Right lobe of liver (tissue), 4 donors: ENCODE measurements around the gene NLGN1.

Experiments used
- POLR2A ChIP-seq: fragments of 450-650 bp; IDR thresholded peaks from one replicate; pipeline ENCODE4 v1.6.1; 2017; ENCODE audit warnings: antibody characterized with exemption, mild to moderate bottlenecking
- TF ChIP-seq, protein P1 (sequence below), 4 donors: fragments of 200-600 bp in 3 of 4; fragments of 450-650 bp in 1 of 4; IDR thresholded peaks; one replicate each; pipeline versions ENCODE4 v1.5.1 to v1.8.0; 2016 to 2022; ENCODE audit warnings: antibody characterized with exemption in 4 of 4, mild to moderate bottlenecking in 2 of 4
- donor health status: DM: no; HTN: no; CAD: no.
- donor health status: DM: no; HTN: no; CAD: no.
- donor health status: DM: no; HTN: yes; CAD: no.

- TF ChIP-seq, protein P1, sequence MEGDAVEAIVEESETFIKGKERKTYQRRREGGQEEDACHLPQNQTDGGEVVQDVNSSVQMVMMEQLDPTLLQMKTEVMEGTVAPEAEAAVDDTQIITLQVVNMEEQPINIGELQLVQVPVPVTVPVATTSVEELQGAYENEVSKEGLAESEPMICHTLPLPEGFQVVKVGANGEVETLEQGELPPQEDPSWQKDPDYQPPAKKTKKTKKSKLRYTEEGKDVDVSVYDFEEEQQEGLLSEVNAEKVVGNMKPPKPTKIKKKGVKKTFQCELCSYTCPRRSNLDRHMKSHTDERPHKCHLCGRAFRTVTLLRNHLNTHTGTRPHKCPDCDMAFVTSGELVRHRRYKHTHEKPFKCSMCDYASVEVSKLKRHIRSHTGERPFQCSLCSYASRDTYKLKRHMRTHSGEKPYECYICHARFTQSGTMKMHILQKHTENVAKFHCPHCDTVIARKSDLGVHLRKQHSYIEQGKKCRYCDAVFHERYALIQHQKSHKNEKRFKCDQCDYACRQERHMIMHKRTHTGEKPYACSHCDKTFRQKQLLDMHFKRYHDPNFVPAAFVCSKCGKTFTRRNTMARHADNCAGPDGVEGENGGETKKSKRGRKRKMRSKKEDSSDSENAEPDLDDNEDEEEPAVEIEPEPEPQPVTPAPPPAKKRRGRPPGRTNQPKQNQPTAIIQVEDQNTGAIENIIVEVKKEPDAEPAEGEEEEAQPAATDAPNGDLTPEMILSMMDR (IDR thresholded peaks at IDR 0.05): no peak
- no peak for TF ChIP-seq POLR2A
Observed at GRCh38 chr3:174285242-174285864, 887.8 kb downstream of the NLGN1 start.
